Measurements from ENCODE around the gene UGP2. TPM values are rescaled to one million over a fixed set of nuclear protein-coding genes. Genes with fewer than 3 reads are reported as not detected.

Gene UGP2
- polyA plus RNA-seq, 2 of the 4 experiments (the other 2 are of a cell fraction), result 114 to 162 TPM

DNA sequence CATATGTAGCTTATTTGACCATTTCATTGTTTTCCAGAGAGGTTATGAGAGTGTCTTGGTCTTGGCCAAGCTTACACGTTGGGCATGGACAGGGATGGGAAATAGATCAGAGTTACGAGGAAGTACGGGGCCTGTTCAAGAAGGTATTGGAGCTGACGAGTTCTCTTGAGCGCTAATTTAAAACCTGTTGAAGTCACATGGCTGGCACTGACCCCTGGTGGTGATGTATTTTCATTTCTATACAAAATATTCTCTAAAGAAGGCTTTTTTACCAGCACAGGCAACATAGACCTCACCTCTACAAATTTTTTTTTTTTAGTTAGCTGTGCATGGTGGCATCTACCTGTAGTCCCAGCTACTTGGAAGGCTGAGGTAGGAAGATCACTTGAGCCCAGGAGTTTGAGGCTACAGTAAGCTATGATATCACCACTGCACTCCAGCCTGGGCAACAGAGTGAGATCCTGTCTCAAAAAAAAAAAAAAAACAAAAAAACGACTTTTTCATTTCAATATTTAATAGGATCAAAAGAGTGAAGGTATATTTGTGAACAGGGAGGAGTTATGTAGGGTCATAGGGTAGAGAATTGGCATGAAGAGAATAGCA, 19.6 kb downstream of the UGP2 start (continued):
- TF ChIP-seq RNF2 (IDR thresholded peaks at IDR 0.05; ENCODE audit: borderline replicate concordance, low read depth), result no peak

DNA sequence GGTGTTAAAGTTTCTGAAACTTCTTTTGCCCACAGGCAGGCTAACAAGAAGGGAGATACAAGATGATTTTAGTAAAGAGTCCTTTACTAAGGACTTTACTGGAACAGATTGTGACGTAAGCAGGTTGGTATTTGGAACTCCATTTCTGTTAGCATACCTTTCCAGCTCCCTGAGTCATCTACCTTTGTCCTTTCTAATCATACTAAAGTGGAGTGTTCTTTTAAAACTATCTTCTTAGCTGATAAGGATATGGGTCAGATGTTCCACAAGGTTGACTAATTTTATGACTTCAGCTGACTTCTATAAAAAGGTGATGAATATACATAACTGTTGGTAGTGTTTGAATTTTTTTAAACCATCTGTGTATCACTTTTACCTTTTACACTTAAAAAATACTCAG, 21.1 kb downstream of the UGP2 start:
- peak overlapping the region; percentile 52 for H3K4me2 ChIP-seq
- 80% methylated on average over 1 of the region's 1 CpG for WGBS (ENCODE audit: missing lambda C conversion rate)
- ATAC-seq (peak in 1 of 2 experiments; percentile 33; a peak in 2 of 6 replicates), DNase-seq (ENCODE audit: low read depth in 1 of 2, low spot score in 1 of 2) (peak in 1 of 2 experiments; percentile 29), FAIRE-seq (peak; percentile 18)
- peak overlapping the region; percentile 31 to 62; a peak in 4 of 6 replicates for H3K27ac ChIP-seq
- no peak overlapping the region for H3K4me3 ChIP-seq
- no peaks in the 10 kb centered on the region for H3K9me3 ChIP-seq
- TF ChIP-seq EP300 (IDR thresholded peaks at IDR 0.05) (no peak), RCOR1 (IDR thresholded peaks at IDR 0.05; ENCODE audit: low read depth, low read length) (no peak), JUNB (IDR thresholded peaks at IDR 0.05) (0 out of 2 replicates have a peak, but pooled peaks have one; percentile 32), RAD21 (conservative IDR thresholded peaks at IDR 0.05 in 1 of 2, IDR thresholded peaks at IDR 0.05 in 1 of 2) (no peak), MAZ (IDR thresholded peaks at IDR 0.05; ENCODE audit: borderline replicate concordance, low read depth, low read length) (no peak), HEYL (CRISPR knock-in tag; IDR thresholded peaks at IDR 0.05) (no peak), TFCP2L1 (CRISPR knock-in tag; IDR thresholded peaks at IDR 0.05) (no peak), POLR2A (IDR thresholded peaks at IDR 0.05; ENCODE audit: low read length) (no peak)
- ChIA-PET CTCF (interaction anchor here (1.3 to 6.9 kb wide), 7 partner anchors 12 to 176 kb away, joined by 3 to 94 read pairs (median 33); partner anchors contain the start of gene UGP2), POLR2A (interaction anchor here (0.9 kb wide), 1 partner anchor 21 kb away, joined by 3 read pairs; the partner anchor contains the start of gene UGP2)
- peaks cover 35% of the 10 kb centered on the region for H3K4me1 ChIP-seq

DNA sequence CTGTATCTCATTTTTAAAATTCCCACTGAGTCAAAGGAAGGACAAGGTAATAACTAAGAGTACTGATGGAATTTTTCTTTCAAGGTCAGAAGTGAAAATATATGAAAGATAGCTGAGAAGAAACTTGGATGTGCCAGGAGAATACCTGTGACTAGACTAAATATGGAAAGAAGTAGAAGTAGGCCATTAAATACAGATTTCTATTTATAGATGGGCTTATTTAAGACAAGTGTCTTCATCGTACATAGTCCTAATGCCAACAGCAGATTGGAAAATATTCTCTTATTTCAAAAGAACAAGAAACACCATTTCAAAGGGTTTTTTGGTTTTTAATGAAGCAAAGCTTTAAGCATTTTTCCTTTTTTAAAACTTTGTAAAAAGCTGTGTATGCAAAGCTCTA, 22.0 kb downstream of the UGP2 start:
- Histone ChIP-seq H3K9me3 (no peaks in the 10 kb centered on the region), H3K27ac (no peak overlapping the region), H3K4me1 (peaks cover 35% of the 10 kb centered on the region), H3K4me3 (no peak overlapping the region), H3K4me2 (no peak overlapping the region)
- no peak for FAIRE-seq
- TF ChIP-seq TP53 (CRISPR knock-in tag; IDR thresholded peaks at IDR 0.05) (no peak), HOXB5 (CRISPR knock-in tag; IDR thresholded peaks at IDR 0.05) (no peak), CBX2 (IDR thresholded peaks at IDR 0.05; ENCODE audit: borderline replicate concordance, low read depth) (no peak), POLR2AphosphoS2 (conservative IDR thresholded peaks at IDR 0.05; ENCODE audit: low read length) (no peak), CHD4 (IDR thresholded peaks at IDR 0.05; ENCODE audit: borderline replicate concordance) (no peak), NFE2L2 (conservative IDR thresholded peaks at IDR 0.05; ENCODE audit: low read length) (no peak), EHF (CRISPR knock-in tag; IDR thresholded peaks at IDR 0.05) (no peak), ZNF302 (CRISPR knock-in tag; IDR thresholded peaks at IDR 0.05) (no peak), NPAS2 (CRISPR knock-in tag; IDR thresholded peaks at IDR 0.05; ENCODE audit: borderline replicate concordance) (no peak), RFX5 (IDR thresholded peaks at IDR 0.05) (no peak), POLR2A (IDR thresholded peaks at IDR 0.05; ENCODE audit: low read length) (no peak), BHLHE40 (IDR thresholded peaks at IDR 0.05; ENCODE audit: low read depth, low read length) (no peak), ESRRA (IDR thresholded peaks at IDR 0.05; ENCODE audit: borderline replicate concordance, low read length) (no peak)
- TF ChIP-seq, protein P1, sequence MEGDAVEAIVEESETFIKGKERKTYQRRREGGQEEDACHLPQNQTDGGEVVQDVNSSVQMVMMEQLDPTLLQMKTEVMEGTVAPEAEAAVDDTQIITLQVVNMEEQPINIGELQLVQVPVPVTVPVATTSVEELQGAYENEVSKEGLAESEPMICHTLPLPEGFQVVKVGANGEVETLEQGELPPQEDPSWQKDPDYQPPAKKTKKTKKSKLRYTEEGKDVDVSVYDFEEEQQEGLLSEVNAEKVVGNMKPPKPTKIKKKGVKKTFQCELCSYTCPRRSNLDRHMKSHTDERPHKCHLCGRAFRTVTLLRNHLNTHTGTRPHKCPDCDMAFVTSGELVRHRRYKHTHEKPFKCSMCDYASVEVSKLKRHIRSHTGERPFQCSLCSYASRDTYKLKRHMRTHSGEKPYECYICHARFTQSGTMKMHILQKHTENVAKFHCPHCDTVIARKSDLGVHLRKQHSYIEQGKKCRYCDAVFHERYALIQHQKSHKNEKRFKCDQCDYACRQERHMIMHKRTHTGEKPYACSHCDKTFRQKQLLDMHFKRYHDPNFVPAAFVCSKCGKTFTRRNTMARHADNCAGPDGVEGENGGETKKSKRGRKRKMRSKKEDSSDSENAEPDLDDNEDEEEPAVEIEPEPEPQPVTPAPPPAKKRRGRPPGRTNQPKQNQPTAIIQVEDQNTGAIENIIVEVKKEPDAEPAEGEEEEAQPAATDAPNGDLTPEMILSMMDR (IDR thresholded peaks at IDR 0.05), result no peak
- TF ChIP-seq, protein P2, sequence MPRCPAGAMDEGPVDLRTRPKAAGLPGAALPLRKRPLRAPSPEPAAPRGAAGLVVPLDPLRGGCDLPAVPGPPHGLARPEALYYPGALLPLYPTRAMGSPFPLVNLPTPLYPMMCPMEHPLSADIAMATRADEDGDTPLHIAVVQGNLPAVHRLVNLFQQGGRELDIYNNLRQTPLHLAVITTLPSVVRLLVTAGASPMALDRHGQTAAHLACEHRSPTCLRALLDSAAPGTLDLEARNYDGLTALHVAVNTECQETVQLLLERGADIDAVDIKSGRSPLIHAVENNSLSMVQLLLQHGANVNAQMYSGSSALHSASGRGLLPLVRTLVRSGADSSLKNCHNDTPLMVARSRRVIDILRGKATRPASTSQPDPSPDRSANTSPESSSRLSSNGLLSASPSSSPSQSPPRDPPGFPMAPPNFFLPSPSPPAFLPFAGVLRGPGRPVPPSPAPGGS (IDR thresholded peaks at IDR 0.05), result no peak
- POLR2A ChIA-PET, result no interaction called here
- WGBS (ENCODE audit: missing lambda C conversion rate), result 97% methylated on average over 1 of the region's 1 CpG
- CTCF ChIA-PET, result interaction anchor here (1.4 to 6.9 kb wide), 4 partner anchors 12 to 171 kb away, joined by 3 to 94 read pairs (median 38); partner anchors contain the start of gene UGP2
- no peak for ATAC-seq
- no peak for DNase-seq (ENCODE audit: low read depth in 1 of 2, low spot score in 1 of 2)
